ENCODE results near the gene MYH10.

Gene MYH10

GRCh38 chr17:8475781-8476180 lies 154.7 kb downstream of the MYH10 start:
- Histone ChIP-seq H3K4me1 (ENCODE audit: low read length) (no peaks in the 10 kb centered on the region), H3K79me2 (ENCODE audit: low read length) (no peaks in the 10 kb centered on the region; the same call in 1 of the 2 replicates), H3K9ac (ENCODE audit: low read length) (no peak overlapping the region), H3K4me3 (ENCODE audit: low read length) (no peak overlapping the region), H3K4me2 (ENCODE audit: low read depth, low read length) (no peak overlapping the region), H3K27ac (ENCODE audit: low read length) (no peak overlapping the region), H3K36me3 (replicated peaks; ENCODE audit: insufficient read depth, low read length) (0 out of 2 replicates have a peak, but pooled peaks cover 15% of the 10 kb centered on the region), H3F3A (ENCODE audit: insufficient read depth, low read length) (no peaks in the 10 kb centered on the region), H2AFZ (ENCODE audit: low read length) (no peak overlapping the region), H4K20me1 (ENCODE audit: insufficient read depth, low read length) (no peaks in the 10 kb centered on the region), H3K27me3 (replicated peaks; ENCODE audit: insufficient read depth, low read length) (no peaks in the 10 kb centered on the region), H3K9me2 (replicated peaks; ENCODE audit: insufficient read depth, low read length) (no peaks in the 10 kb centered on the region), H3K9me3 (replicated peaks; ENCODE audit: insufficient read depth, low read length) (no peaks in the 10 kb centered on the region)
- no peak for DNase-seq
- no peak for TF ChIP-seq EZH2 (optimal IDR thresholded peaks at IDR 0.05; ENCODE audit: low read depth, low read length)
- TF ChIP-seq, protein P1, sequence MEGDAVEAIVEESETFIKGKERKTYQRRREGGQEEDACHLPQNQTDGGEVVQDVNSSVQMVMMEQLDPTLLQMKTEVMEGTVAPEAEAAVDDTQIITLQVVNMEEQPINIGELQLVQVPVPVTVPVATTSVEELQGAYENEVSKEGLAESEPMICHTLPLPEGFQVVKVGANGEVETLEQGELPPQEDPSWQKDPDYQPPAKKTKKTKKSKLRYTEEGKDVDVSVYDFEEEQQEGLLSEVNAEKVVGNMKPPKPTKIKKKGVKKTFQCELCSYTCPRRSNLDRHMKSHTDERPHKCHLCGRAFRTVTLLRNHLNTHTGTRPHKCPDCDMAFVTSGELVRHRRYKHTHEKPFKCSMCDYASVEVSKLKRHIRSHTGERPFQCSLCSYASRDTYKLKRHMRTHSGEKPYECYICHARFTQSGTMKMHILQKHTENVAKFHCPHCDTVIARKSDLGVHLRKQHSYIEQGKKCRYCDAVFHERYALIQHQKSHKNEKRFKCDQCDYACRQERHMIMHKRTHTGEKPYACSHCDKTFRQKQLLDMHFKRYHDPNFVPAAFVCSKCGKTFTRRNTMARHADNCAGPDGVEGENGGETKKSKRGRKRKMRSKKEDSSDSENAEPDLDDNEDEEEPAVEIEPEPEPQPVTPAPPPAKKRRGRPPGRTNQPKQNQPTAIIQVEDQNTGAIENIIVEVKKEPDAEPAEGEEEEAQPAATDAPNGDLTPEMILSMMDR (IDR thresholded peaks at IDR 0.05; ENCODE audit: low read length) = no peak
- TF ChIP-seq EZH2phosphoT487 (IDR thresholded peaks at IDR 0.05; ENCODE audit: low read length) = no peak

GRCh38 chr17:8475227-8475626 lies 155.3 kb downstream of the MYH10 start:
- Histone ChIP-seq H2AFZ (ENCODE audit: low read length) (no peak overlapping the region), H3K4me3 (ENCODE audit: low read length) (no peak overlapping the region), H3K9me2 (replicated peaks; ENCODE audit: insufficient read depth, low read length) (no peaks in the 10 kb centered on the region), H3K4me2 (ENCODE audit: low read depth, low read length) (no peak overlapping the region), H4K20me1 (ENCODE audit: insufficient read depth, low read length) (no peaks in the 10 kb centered on the region), H3K9ac (ENCODE audit: low read length) (no peak overlapping the region), H3K79me2 (ENCODE audit: low read length) (no peaks in the 10 kb centered on the region; the same call in 1 of the 2 replicates), H3F3A (ENCODE audit: insufficient read depth, low read length) (no peaks in the 10 kb centered on the region), H3K36me3 (replicated peaks; ENCODE audit: insufficient read depth, low read length) (0 out of 2 replicates have a peak, but pooled peaks cover 15% of the 10 kb centered on the region), H3K27me3 (replicated peaks; ENCODE audit: insufficient read depth, low read length) (no peaks in the 10 kb centered on the region), H3K4me1 (ENCODE audit: low read length) (no peaks in the 10 kb centered on the region), H3K27ac (ENCODE audit: low read length) (no peak overlapping the region), H3K9me3 (replicated peaks; ENCODE audit: insufficient read depth, low read length) (no peaks in the 10 kb centered on the region)
- no peak for TF ChIP-seq EZH2 (optimal IDR thresholded peaks at IDR 0.05; ENCODE audit: low read depth, low read length)
- TF ChIP-seq EZH2phosphoT487 (IDR thresholded peaks at IDR 0.05; ENCODE audit: low read length) = no peak
- DNase-seq = no peak

DNA sequence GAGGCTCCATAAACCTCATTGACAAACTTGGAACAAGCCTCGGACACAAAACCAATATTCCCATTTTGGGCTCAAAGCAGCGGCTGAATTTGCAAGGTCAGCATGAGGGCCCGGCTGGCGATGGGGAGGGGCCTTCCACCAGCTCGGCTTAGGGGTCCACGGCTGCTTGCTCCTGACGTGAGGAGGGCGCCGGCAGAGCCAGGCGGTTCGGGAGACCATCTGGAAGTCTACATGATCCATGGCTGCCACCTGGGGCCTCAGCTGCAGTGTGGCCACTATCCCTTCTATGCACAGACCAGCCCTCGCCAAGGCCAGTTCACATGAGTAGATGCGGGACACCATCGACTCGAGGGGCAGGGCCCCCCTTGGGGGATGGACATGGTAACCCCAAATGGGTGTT lies 155.7 kb downstream of the MYH10 start:
- DNase-seq = no peak
- H2AFZ ChIP-seq (ENCODE audit: low read length) = no peak overlapping the region
- TF ChIP-seq EZH2 (optimal IDR thresholded peaks at IDR 0.05; ENCODE audit: low read depth, low read length) (no peak), EZH2phosphoT487 (IDR thresholded peaks at IDR 0.05; ENCODE audit: low read length) (no peak)
- TF ChIP-seq, protein P1 (IDR thresholded peaks at IDR 0.05; ENCODE audit: low read length) = no peak

GRCh38 chr17:8473451-8474192 lies 156.9 kb downstream of the MYH10 start:
- Histone ChIP-seq H3K4me3 (ENCODE audit: low read length) (no peak overlapping the region), H3K9me2 (replicated peaks; ENCODE audit: insufficient read depth, low read length) (no peaks in the 10 kb centered on the region), H3K27me3 (replicated peaks; ENCODE audit: insufficient read depth, low read length) (no peaks in the 10 kb centered on the region), H3K4me1 (ENCODE audit: low read length) (no peaks in the 10 kb centered on the region), H3K9ac (ENCODE audit: low read length) (no peak overlapping the region), H3K79me2 (ENCODE audit: low read length) (peaks cover 3% of the 10 kb centered on the region; the same call in 1 of the 2 replicates), H3K9me3 (replicated peaks; ENCODE audit: insufficient read depth, low read length) (no peaks in the 10 kb centered on the region), H4K20me1 (ENCODE audit: insufficient read depth, low read length) (no peaks in the 10 kb centered on the region), H3K27ac (ENCODE audit: low read length) (no peak overlapping the region), H2AFZ (ENCODE audit: low read length) (no peak overlapping the region), H3F3A (ENCODE audit: insufficient read depth, low read length) (no peaks in the 10 kb centered on the region), H3K4me2 (ENCODE audit: low read depth, low read length) (no peak overlapping the region), H3K36me3 (replicated peaks; ENCODE audit: insufficient read depth, low read length) (0 out of 2 replicates have a peak, but pooled peaks cover 11% of the 10 kb centered on the region)
- TF ChIP-seq EZH2 (optimal IDR thresholded peaks at IDR 0.05; ENCODE audit: low read depth, low read length) = no peak
- TF ChIP-seq, protein P1 (IDR thresholded peaks at IDR 0.05; ENCODE audit: low read length) = no peak
- no peak for DNase-seq

More for the DNA sequence above, 155.7 kb downstream of the MYH10 start:
- 0 out of 2 replicates have a peak, but pooled peaks cover 15% of the 10 kb centered on the region for H3K36me3 ChIP-seq (replicated peaks; ENCODE audit: insufficient read depth, low read length)
- H3K9ac ChIP-seq (ENCODE audit: low read length) = no peak overlapping the region
- no peaks in the 10 kb centered on the region for H3K9me2 ChIP-seq (replicated peaks; ENCODE audit: insufficient read depth, low read length)
- H3K4me1 ChIP-seq (ENCODE audit: low read length) = no peaks in the 10 kb centered on the region
- H3K9me3 ChIP-seq (replicated peaks; ENCODE audit: insufficient read depth, low read length) = no peaks in the 10 kb centered on the region
- H4K20me1 ChIP-seq (ENCODE audit: insufficient read depth, low read length) = no peaks in the 10 kb centered on the region
- H3K79me2 ChIP-seq (ENCODE audit: low read length) = no peaks in the 10 kb centered on the region; the same call in 1 of the 2 replicates
- no peaks in the 10 kb centered on the region for H3F3A ChIP-seq (ENCODE audit: insufficient read depth, low read length)
- no peak overlapping the region for H3K4me3 ChIP-seq (ENCODE audit: low read length)
- H3K27me3 ChIP-seq (replicated peaks; ENCODE audit: insufficient read depth, low read length) = no peaks in the 10 kb centered on the region
- no peak overlapping the region for H3K27ac ChIP-seq (ENCODE audit: low read length)
- no peak overlapping the region for H3K4me2 ChIP-seq (ENCODE audit: low read depth, low read length)

All from MM.1S (cell line).